Heart left ventricle (tissue), 13 donors: Measurements from ENCODE around the gene TMEM120B.
"Not testable (repeated sequence)": the region's sequence is repeated elsewhere in the genome, so short reads cannot be mapped to it uniquely, and the experiment has no call there.

Experiments used
- CTCF ChIP-seq, 12 donors: fragments of 200-600 bp; sonication (generic) in 4 of 12; IDR thresholded peaks; one replicate each; pipeline versions ENCODE4 v1.5.0 to v1.8.0; 2018 to 2022; ENCODE audit warnings: antibody characterized with exemption in 12 of 12, mild to moderate bottlenecking in 5 of 12
- POLR2A ChIP-seq, 2 donors: fragments of 450-650 bp; IDR thresholded peaks; one replicate each; pipeline ENCODE4 v1.6.1; 2017; ENCODE audit warnings: antibody characterized with exemption in 2 of 2, mild to moderate bottlenecking in 2 of 2, moderate library complexity in 2 of 2
- donor health status: ischemic (EF 13 %, LVEDD 7.1; RV severe dilation, severe dysfunction).
- donor health status: DM: no; HTN: yes; CAD: no.
- donor health status: DM: no; HTN: no; CAD: no.
- donor health status: ischemic (EF 25% LVEDD 6.9; RV normal size, moderate dysfunction).
- donor health status: ischemic (EF 25% LVEDD 5.7; RV mildly dilated, moderate dysfunction).
- donor health status: ischemic (EF 35%, LVEDD 5.7; RV mildly dilated, moderate dysfunction).
- donor health status: nonischemic (EF 11% LVEDD 7.7; RV severe dilation, severe dysfunction).
- donor health status: DM: yes; HTN: yes; CAD: no.
- donor health status: PGD.
- donor health status: ischemic (EF 29% LVEDD 5.4; RV normal size, mild dysfunction).
- donor health status: nonischemic (EF 23%, LVEDD 6.1; RV moderate dilation, normal function).

- TF ChIP-seq CTCF, POLR2A (IDR thresholded peaks at IDR 0.05): not testable (repeated sequence)
Observed at GRCh38 chr12:121790785-121791184, 78.2 kb downstream of the TMEM120B start.
